Stimulated activated CD4-positive, alpha-beta T cell treated with anti-CD3 and anti-CD28 coated beads, Interleukin-2, amount 100 ng/mL, for 48 hours (primary cell): ENCODE results near the gene CHCHD3.

Experiments used
- DNase-seq, 2 donors: peaks; one replicate each; pipeline ENCODE4 v3.0.0-alpha.2; 2020

The CHCHD3 gene

DNA sequence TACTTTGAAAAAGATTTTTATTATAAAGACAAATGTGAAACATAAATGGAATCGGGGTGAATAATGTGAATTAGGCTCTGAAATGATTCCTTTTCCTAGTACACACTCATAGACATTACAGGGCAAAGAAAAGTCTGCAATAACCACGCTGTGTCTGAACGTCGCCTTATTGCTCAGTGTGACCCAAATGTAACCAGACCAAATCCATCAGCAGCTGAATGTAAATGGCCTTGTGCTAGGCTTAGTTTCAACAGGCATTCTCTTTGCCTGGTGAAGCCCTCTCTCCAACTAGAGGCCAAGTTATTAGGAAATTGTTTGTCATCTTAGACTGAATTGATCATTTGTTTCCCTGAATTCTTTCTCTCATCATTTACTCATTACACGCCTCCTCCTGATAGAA is 225.5 kb downstream of the CHCHD3 start:
- DNase-seq = no peak

DNA sequence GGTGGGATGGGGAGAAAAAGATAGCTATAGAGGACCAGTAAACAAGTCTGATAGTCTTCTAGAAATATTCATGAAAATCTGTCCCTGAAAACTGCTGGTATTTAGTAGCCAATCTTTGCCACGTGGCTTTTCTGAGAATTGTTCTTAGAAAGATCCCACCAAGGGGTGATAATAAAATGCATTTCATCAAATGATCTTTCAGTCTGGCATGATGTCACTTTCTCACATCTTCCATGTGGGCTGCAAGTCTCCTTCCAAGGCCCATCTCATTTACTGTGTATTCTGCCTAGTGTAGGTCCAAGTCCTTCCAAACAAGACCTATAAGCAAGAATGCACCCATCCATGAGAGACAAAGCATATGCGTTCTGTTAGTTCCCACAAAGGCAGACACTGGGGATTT is 226.0 kb downstream of the CHCHD3 start:
- no peak for DNase-seq

GRCh38 chr7:132854238-132854637 is 227.7 kb downstream of the CHCHD3 start:
- DNase-seq = no peak

DNA sequence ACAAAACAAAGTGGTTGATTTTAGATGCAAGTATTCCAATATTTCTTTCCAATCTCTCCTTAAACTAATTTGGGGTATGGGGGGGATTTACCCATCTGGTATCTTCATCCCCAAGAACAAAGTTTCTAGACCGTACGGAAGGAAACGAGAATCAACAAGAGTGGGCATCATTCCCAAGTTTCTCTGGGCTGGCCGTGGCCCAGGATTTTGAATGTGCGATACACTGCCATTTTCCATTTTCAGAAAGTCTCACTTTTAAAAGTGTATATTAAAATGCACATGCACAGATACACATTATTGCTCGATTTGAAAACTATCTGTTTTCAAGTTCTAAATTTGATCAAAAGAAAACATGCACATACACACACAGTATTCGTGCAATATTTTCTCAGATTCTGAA is 234.5 kb downstream of the CHCHD3 start:
- no peak for DNase-seq

- no peak for DNase-seq
Observed at GRCh38 chr7:132846086-132846485, 235.8 kb downstream of the CHCHD3 start.

DNA sequence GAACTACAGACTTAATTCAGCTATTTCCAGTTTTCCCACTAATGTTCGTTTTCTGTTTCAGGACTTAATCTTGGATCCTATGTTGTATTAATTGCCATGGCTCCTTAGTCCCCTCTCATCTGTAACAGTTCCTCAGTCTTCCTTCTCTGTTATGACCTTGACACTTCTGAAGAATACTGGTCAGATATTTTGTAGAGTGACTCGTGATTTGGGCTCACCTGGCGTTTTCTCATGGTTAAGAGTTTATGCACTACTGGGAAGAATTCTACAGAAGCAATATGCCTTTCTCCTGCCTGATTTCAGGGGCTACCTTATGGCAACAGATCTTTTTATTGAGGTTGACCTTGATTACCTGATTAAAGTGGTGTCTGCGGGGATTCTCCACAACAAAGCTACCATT is 239.4 kb downstream of the CHCHD3 start:
- DNase-seq = no peak

DNA sequence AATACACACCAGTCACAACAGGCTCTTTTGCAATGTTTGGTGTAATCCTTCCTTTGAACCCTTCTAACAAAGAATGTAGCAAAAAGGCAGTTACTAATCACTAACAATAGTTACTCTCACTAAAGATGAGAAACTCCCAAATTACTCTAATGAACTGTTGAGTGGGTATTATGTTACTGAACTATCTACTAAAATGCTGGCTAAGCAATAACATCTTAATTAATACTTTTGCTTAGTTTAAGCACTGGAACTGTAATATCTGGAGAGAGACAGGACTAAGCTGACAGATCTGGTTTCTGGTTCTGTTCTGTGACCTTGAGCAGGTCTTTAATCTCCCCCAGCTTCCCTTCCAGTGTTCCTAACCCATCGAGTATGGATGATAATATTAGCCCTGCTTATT is 241.7 kb downstream of the CHCHD3 start:
- DNase-seq = no peak

DNA sequence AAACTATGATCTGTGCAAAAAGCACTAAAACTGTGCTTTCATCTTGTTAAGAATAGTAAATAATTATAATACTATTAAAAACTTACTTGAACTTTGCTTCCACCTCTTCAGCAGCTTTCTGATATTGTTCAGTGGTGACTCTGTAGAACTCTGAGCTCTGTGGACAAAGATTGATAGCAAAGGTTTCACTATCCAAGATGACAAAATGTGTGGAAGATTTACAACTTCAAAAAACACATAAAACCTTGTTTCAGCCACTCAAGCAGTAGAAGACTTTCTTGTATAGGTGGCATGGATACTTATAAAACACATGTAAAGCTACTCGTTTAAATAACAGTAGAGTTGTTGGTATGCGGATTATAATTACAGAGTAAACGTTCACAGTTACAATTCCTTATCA is 243.6 kb downstream of the CHCHD3 start:
- DNase-seq = no peak

- no peak for DNase-seq
Observed at GRCh38 chr7:132837529-132837928, 244.4 kb downstream of the CHCHD3 start.

GRCh38 chr7:132836746-132837145 is 245.1 kb downstream of the CHCHD3 start:
- DNase-seq = no peak

DNA sequence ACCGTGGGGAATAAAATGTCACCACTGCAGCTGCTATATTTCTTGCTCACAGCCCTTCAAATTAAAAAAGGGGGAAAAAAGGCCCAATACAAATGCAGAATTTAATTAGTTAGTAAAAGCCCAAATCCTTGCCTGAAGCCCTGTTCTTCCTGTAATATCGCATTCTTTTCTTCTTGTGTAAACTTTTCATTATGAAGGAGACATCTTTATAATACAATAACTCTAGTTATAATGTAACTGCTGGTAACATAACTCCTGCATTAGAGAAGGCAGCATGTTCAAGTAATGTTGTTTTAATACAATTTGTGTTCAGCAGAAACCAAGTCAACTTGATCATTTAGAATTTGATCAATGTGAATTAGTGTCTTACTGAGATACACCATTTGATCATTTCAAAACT is 250.9 kb downstream of the CHCHD3 start:
- DNase-seq = no peak

- no peak for DNase-seq
Observed at GRCh38 chr7:132828502-132828901, 253.4 kb downstream of the CHCHD3 start.

DNA sequence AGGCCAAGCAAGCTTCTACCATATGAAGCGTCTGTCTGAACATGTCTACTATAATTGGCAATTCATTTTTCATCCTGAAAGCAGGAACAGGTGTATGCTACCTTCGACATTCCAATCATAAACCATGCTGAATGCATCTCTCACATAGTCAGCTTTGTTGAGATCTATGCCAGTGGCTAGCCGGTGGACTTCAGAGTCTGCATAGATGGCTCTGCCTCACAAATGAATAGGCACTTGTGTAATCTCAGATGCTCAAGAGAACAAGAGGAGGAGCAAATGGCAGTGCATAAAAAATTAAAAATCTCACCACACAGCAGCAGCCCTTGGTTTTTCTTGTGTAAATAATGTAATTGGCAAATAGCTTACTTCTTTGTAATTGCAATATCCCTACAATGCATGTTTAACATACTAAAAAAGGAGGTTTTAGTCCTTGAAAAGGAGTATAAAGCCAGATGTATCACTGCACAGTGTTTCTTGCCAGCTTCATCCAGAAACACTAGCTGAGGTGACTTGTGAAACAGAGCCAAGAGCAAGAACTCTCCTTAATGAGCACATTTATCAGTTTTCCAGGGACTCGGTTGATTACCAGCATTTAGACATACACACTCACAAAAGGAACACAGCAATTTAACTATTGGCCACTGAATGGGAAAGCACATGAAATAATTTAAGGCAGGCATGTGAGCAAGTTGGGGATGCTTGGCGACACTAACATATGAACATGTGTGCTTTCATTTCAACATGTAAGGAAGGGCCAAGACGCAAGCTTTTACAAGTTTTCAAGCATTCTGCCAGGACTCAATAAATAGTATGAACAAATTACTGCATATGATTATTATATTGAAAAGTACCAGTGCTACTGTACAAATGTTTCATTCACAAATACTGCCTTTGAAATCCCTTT is 255.7 kb downstream of the CHCHD3 start:
- no peak for DNase-seq

- no peak for DNase-seq
Observed at GRCh38 chr7:132825222-132825621, 256.7 kb downstream of the CHCHD3 start.

GRCh38 chr7:132819648-132820047 is 262.2 kb downstream of the CHCHD3 start:
- no peak for DNase-seq

- no peak for DNase-seq
Observed at GRCh38 chr7:132817949-132818348, 263.9 kb downstream of the CHCHD3 start.

DNA sequence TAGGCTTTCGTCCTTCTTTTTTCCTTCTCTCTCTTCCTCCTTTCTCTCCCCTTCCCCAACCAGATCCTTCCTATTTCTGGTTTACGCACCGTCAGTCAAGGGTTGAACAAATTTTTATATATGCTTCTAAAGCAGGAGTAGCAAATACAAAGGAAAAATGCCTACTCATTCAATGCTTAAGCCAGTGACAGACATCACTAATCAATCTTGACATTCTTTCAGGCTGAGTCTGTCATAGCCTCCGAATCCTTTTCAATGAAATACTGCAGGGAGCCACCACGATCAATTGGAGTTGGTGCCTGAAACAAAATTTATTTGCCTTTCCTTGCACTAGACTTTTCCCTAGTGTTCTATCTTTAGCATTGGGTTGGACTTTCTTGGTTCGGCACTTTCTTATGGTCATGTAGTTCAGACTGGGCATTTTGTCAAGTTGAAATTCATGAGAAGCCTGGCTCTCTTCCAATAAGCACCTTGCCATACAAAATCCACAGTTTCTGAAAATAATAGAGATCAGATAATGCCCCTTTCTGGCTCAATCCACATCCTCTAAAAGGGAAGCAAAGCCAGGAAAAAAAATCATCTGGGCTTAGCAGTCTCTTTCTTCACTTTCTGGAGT is 266.1 kb downstream of the CHCHD3 start:
- no peak for DNase-seq

DNA sequence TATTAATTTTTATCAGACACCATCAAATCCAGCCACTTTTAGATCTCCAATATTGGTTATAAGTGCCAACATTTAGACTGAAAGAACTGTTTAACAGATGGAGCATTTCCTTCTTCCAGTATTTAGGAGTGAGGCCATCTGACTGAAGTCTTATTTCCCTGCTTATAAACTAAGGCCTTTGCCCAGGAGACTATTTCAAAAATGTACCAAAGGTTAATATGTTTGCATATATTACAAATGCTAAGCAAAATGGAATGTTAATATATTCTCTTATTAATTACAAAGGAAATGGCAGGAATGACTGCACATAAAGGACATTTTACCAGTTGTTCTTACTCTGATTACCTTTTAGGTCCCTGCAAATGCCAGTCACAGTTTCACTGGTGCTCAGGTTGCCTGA is 266.8 kb downstream of the CHCHD3 start:
- DNase-seq = no peak

- DNase-seq = no peak
Observed at GRCh38 chr7:132810561-132810960, 271.3 kb downstream of the CHCHD3 start.

GRCh38 chr7:132806834-132807233 is 275.1 kb downstream of the CHCHD3 start:
- no peak for DNase-seq

- no peak for DNase-seq
Observed at GRCh38 chr7:132805766-132806165, 276.1 kb downstream of the CHCHD3 start.

DNA sequence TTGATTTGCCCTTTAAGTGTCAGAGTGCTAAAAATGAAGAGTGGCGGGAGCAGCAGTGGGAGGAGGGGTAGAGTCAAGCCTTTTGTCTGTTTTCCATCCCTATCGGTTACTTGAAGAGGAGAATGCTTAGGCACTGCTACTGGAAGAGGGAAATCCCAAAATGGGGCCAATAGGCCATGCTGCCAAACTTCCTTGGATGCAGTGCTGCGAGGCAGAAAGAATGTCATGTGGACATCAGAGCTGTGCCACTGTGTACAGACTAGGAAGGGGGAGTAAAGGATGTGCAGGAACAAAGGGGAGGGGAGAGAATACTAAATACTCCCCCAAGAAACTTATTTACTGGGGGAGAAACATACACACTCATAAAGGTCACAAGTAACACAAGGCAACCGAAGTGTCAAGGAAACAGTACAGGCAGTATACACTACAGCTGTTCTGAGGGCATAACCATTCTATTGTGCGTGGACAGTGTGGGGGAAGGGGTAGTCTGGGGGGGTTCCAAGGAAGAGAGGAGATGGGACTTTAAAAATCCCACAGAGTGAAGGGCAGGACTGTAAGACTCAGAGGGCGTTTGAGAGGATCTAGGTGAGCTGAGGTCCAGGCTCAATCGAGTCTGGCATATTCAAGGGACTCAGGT is 276.9 kb downstream of the CHCHD3 start:
- no peak for DNase-seq

GRCh38 chr7:132800522-132800921 is 281.4 kb downstream of the CHCHD3 start:
- DNase-seq = no peak

DNA sequence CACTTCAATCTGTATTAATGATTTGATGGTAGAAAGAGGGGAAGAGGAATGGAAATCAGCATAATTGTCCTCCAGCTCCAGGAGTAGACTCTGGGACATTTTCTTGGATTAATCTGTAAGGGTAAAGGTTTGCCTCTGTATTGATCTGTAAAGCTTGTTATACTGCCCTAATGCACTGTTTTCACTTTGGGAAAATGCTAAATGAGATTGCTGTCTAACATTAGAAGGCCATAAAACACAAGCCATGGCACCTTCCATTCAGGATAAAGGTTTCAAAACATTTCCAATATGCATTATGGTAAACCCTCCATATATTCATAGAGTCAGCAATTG is 282.8 kb downstream of the CHCHD3 start:
- DNase-seq = no peak
